Peyer's patch (tissue), 4 donors: ENCODE measurements around the gene CBX2. TPM values are rescaled to one million over a fixed set of nuclear protein-coding genes. Genes with fewer than 3 reads are reported as not detected.

Experiments used
- DNase-seq, 3 donors: peaks; one replicate each; pipeline ENCODE4 v3.0.0-alpha.2; 2017 to 2019
- H3K27ac ChIP-seq, 4 donors: fragments of 200-600 bp; sonication (generic); one replicate each; pipeline ENCODE4 v1.5.1; 2016 to 2019
- H3K27me3 ChIP-seq, 2 donors: fragments of 200-600 bp; sonication (generic); one replicate each; pipeline ENCODE4 v1.5.1; 2019
- H3K36me3 ChIP-seq, 3 donors: fragments of 200-600 bp; sonication (generic); one replicate each; pipeline ENCODE4 v1.5.1; 2016 to 2019
- H3K4me1 ChIP-seq, 4 donors: fragments of 200-600 bp; sonication (generic); one replicate each; pipeline ENCODE4 v1.5.1; 2016 to 2019
- H3K4me3 ChIP-seq, 4 donors: fragments of 200-600 bp; sonication (generic); 1 replicate in 3 of 4; 2 replicates in 1 of 4; pipeline ENCODE4 v1.5.1; 2016 to 2019; ENCODE audit warnings: mild to moderate bottlenecking in 1 of 4
- H3K9me3 ChIP-seq, 4 donors: fragments of 200-600 bp; sonication (generic); one replicate each; pipeline ENCODE4 v1.5.1; 2016 to 2019; ENCODE audit warnings: mild to moderate bottlenecking in 1 of 4
- CTCF ChIP-seq, 6 experiments: fragments of 450-650 bp in 4 of 6; fragments of 200-600 bp in 2 of 6; sonication (generic) in 1 of 6; IDR thresholded peaks; one replicate each; pipeline ENCODE4 v1.5.1; 2017 to 2019; ENCODE audit warnings: antibody characterized with exemption in 6 of 6, mild to moderate bottlenecking in 3 of 6, moderate library complexity in 1 of 6
- POLR2A ChIP-seq, 2 donors: fragments of 450-650 bp; IDR thresholded peaks; one replicate each; pipeline ENCODE4 v1.5.1; 2017; ENCODE audit warnings: antibody characterized with exemption in 2 of 2, mild to moderate bottlenecking in 2 of 2, moderate library complexity in 2 of 2
- total RNA-seq, 4 donors: library from RNA; depleted of rRNA; stranded (reverse); fragments of >200 nt; gene quantifications; one replicate each; pipeline ENCODE4 v1.1.0, GENCODE V29; 2016

Gene CBX2
- total RNA-seq, 4 donors from 2014 or later = 0.18 to 0.85 (median 0.81) TPM

DNA sequence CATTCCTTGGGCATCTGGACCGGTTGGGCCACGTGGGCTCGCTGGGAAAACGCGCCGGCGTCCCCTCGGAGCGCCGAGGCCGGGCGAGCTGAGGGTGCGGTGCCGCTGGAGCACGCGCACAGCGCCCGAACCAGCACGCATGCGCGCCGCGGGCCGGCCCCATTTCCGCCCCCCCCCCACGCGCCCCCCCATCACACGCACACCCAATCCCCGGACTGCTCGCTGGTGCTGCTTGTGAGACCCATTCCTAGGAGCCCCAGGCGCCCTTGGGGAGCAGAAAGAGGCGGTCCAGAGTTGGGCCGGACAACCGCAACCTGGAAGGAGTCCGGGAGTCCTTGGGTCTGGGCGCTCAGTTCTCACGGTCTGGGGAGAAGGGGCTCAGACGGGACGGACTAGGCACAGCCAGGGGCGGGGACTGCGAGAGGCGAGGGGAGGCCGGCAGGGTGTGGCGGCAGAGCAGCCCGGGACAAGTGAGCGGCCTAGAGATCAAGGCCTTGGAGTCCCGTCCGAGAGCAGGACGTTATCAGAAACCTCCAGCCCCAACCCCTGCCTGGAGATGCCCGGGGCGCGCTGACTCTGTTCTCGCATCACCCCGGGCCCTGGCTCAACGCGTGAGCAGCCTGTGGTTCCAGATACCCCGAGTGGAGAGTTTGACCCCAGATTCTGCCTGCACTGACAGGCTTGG is 24.9 kb downstream of the CBX2 start:
- peaks cover 5 to 52% (median 17%) of the 10 kb centered on the region in 4 donors for H3K4me1 ChIP-seq
- TF ChIP-seq CTCF (IDR thresholded peaks at IDR 0.05) (no peak), POLR2A (IDR thresholded peaks at IDR 0.05) (no peak)
- DNase-seq = no peak
- no peak overlapping the region for H3K4me3 ChIP-seq
- H3K27ac ChIP-seq = no peak overlapping the region
- H3K9me3 ChIP-seq = peaks cover 0 to 34% (median 0%) of the 10 kb centered on the region in 4 donors
- no peaks in the 10 kb centered on the region for H3K36me3 ChIP-seq
- peaks cover 7 to 100% of the 10 kb centered on the region in 2 donors for H3K27me3 ChIP-seq

- TF ChIP-seq POLR2A (IDR thresholded peaks at IDR 0.05) = no peak
- TF ChIP-seq CTCF (IDR thresholded peaks at IDR 0.05) = no peak
- no peak overlapping the region for H3K4me3 ChIP-seq
Measured at GRCh38 chr17:79803421-79803996, 25.6 kb downstream of the CBX2 start.

GRCh38 chr17:79803997-79804855 is 26.3 kb downstream of the CBX2 start:
- H3K36me3 ChIP-seq = no peaks in the 10 kb centered on the region
- H3K27me3 ChIP-seq = peaks cover 7 to 100% of the 10 kb centered on the region in 2 donors
- TF ChIP-seq POLR2A (IDR thresholded peaks at IDR 0.05) (no peak), CTCF (IDR thresholded peaks at IDR 0.05) (no peak)
- no peak overlapping the region for H3K27ac ChIP-seq
- peak overlapping the region in 3 of 4 donors; percentile 13 to 22 (median 16) for H3K4me3 ChIP-seq
- peaks cover 0 to 44% (median 9%) of the 10 kb centered on the region in 4 donors for H3K4me1 ChIP-seq
- peak; percentile 55 to 66 (median 63) for DNase-seq
- H3K9me3 ChIP-seq = peaks cover 0 to 25% (median 0%) of the 10 kb centered on the region in 4 donors

More at GRCh38 chr17:79803421-79803996, 25.6 kb downstream of the CBX2 start:
- Histone ChIP-seq H3K36me3 (no peaks in the 10 kb centered on the region), H3K27me3 (peaks cover 7 to 100% of the 10 kb centered on the region in 2 donors), H3K9me3 (peaks cover 0 to 29% (median 0%) of the 10 kb centered on the region in 4 donors), H3K4me1 (peaks cover 0 to 46% (median 12%) of the 10 kb centered on the region in 4 donors), H3K27ac (no peak overlapping the region)
- no peak for DNase-seq

GRCh38 chr17:79804856-79805696 is 27.1 kb downstream of the CBX2 start:
- Histone ChIP-seq H3K27ac (no peak overlapping the region), H3K9me3 (peaks cover 0 to 23% (median 0%) of the 10 kb centered on the region in 4 donors), H3K27me3 (peaks cover 7 to 98% of the 10 kb centered on the region in 2 donors), H3K36me3 (no peaks in the 10 kb centered on the region), H3K4me3 (no peak overlapping the region), H3K4me1 (peaks cover 5 to 47% (median 9%) of the 10 kb centered on the region in 4 donors)
- TF ChIP-seq CTCF (IDR thresholded peaks at IDR 0.05) = no peak
- no peak for TF ChIP-seq POLR2A (IDR thresholded peaks at IDR 0.05)
- no peak for DNase-seq

DNA sequence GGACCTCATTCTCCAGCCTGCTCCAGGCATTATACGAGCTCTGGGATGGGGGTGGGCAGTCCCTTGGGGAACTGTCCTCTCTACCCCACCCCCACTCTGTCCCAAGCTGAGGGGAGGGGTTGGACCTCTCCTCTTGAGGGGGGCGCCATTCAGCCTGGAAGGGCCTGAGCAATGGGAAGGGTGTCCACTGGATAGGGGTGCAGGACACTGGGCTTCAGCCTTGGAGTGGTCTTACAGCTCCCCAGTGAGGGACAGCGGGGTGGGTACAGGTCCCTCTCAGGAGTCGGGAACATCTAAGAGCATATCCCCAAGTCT is 28.5 kb downstream of the CBX2 start:
- H3K36me3 ChIP-seq = no peaks in the 10 kb centered on the region
- no peak for DNase-seq
- peaks cover 7 to 98% of the 10 kb centered on the region in 2 donors for H3K27me3 ChIP-seq
- no peak overlapping the region for H3K27ac ChIP-seq
- TF ChIP-seq CTCF (IDR thresholded peaks at IDR 0.05) (no peak), POLR2A (IDR thresholded peaks at IDR 0.05) (no peak)
- no peak overlapping the region for H3K4me3 ChIP-seq
- H3K9me3 ChIP-seq = peaks cover 0 to 17% (median 0%) of the 10 kb centered on the region in 4 donors
- H3K4me1 ChIP-seq = peaks cover 9 to 47% (median 16%) of the 10 kb centered on the region in 4 donors
